ENCODE measurements around the gene INPP5D.

The INPP5D gene

GRCh38 chr2:233211548-233211895 is 151.4 kb downstream of the INPP5D start:
- H3K4me3 ChIP-seq = no peak overlapping the region
- peak overlapping the region in 2 of 21 experiments; percentile 17 to 31 for H3K27ac ChIP-seq

- no peak overlapping the region for H3K4me3 ChIP-seq
- no peak overlapping the region for H3K27ac ChIP-seq
Measured at GRCh38 chr2:233213011-233213410, 152.9 kb downstream of the INPP5D start.

- Histone ChIP-seq H3K27ac (no peak overlapping the region), H3K4me3 (no peak overlapping the region)
Measured at GRCh38 chr2:233213975-233214374, 153.8 kb downstream of the INPP5D start.

- Histone ChIP-seq H3K27ac (no peak overlapping the region), H3K4me3 (no peak overlapping the region)
Measured at GRCh38 chr2:233217892-233218377, 157.8 kb downstream of the INPP5D start.

GRCh38 chr2:233218836-233219235 is 158.7 kb downstream of the INPP5D start:
- H3K4me3 ChIP-seq = no peak overlapping the region

GRCh38 chr2:233219848-233220247 is 159.7 kb downstream of the INPP5D start:
- H3K4me3 ChIP-seq = no peak overlapping the region
- no peak overlapping the region for H3K27ac ChIP-seq

More at GRCh38 chr2:233218836-233219235, 158.7 kb downstream of the INPP5D start:
- no peak overlapping the region for H3K27ac ChIP-seq

- Histone ChIP-seq H3K27ac (no peak overlapping the region), H3K4me3 (no peak overlapping the region)
Measured at GRCh38 chr2:233221378-233222063, 161.4 kb downstream of the INPP5D start.

- Histone ChIP-seq H3K4me3 (no peak overlapping the region), H3K27ac (no peak overlapping the region)
Measured at GRCh38 chr2:233223059-233223894, 163.1 kb downstream of the INPP5D start.

GRCh38 chr2:233225230-233226068 is 165.3 kb downstream of the INPP5D start:
- Histone ChIP-seq H3K27ac (no peak overlapping the region), H3K4me3 (no peak overlapping the region)

GRCh38 chr2:233226511-233227031 is 166.4 kb downstream of the INPP5D start:
- Histone ChIP-seq H3K27ac (no peak overlapping the region), H3K4me3 (no peak overlapping the region)

- Histone ChIP-seq H3K27ac (no peak overlapping the region), H3K4me3 (no peak overlapping the region)
Measured at GRCh38 chr2:233227346-233227978, 167.3 kb downstream of the INPP5D start.

- no peak overlapping the region for H3K4me3 ChIP-seq
- no peak overlapping the region for H3K27ac ChIP-seq
Measured at GRCh38 chr2:233228376-233228775, 168.2 kb downstream of the INPP5D start.

GRCh38 chr2:233233618-233234230 is 173.6 kb downstream of the INPP5D start:
- Histone ChIP-seq H3K27ac (peak overlapping the region in 1 of 21 experiments; percentile 3), H3K4me3 (no peak overlapping the region)

GRCh38 chr2:233234264-233234663 is 174.1 kb downstream of the INPP5D start:
- H3K4me3 ChIP-seq = no peak overlapping the region
- peak overlapping the region in 1 of 21 experiments; percentile 3 for H3K27ac ChIP-seq

- Histone ChIP-seq H3K4me3 (no peak overlapping the region), H3K27ac (peak overlapping the region in 1 of 21 experiments; percentile 3)
Measured at GRCh38 chr2:233234996-233235395, 174.9 kb downstream of the INPP5D start.

GRCh38 chr2:233235977-233236376 is 175.8 kb downstream of the INPP5D start:
- Histone ChIP-seq H3K4me3 (no peak overlapping the region), H3K27ac (peak overlapping the region in 1 of 21 experiments; percentile 8)

GRCh38 chr2:233236820-233237589 is 176.9 kb downstream of the INPP5D start:
- Histone ChIP-seq H3K27ac (no peak overlapping the region), H3K4me3 (no peak overlapping the region)

- H3K27ac ChIP-seq = peak overlapping the region in 3 of 21 experiments; percentile 50 to 62 (median 53)
- H3K4me3 ChIP-seq = no peak overlapping the region
Measured at GRCh38 chr2:233240897-233241296, 180.8 kb downstream of the INPP5D start.

All from skin epidermis (tissue), 12 donors.